H1 (cell line): Measurements from ENCODE around the gene RPL39L.

Experiments
- CEBPB ChIP-seq: IDR thresholded peaks from 2 replicates; pipeline ENCODE4 v1.6.1; 2012; ENCODE audit warnings: low read depth, low read length
- JUND ChIP-seq: IDR thresholded peaks from 2 replicates; pipeline ENCODE4 v1.6.1; 2011; ENCODE audit warnings: mild to moderate bottlenecking, improper control_type of control experiment, low read length
- MAX ChIP-seq: IDR thresholded peaks from 2 replicates; pipeline ENCODE4 v1.6.1; 2012; ENCODE audit warnings: inconsistent platforms
- RAD21 ChIP-seq, 2 experiments: IDR thresholded peaks in 1 of 2; conservative IDR thresholded peaks in 1 of 2; 2 replicates each; pipeline ENCODE4 v1.6.1; 2011; ENCODE audit warnings: low read depth in 2 of 2, low read length in 2 of 2, improper control_type of control experiment in 1 of 2, inconsistent platforms in 1 of 2, mild to moderate bottlenecking in 1 of 2, moderate library complexity in 1 of 2
- SAP30 ChIP-seq: fragments of 300-600 bp; sonication (generic); IDR thresholded peaks from 2 replicates; pipeline ENCODE4 v1.7.1; 2012; ENCODE audit warnings: low read length, moderate library complexity, mild to moderate bottlenecking, inconsistent platforms; ENCODE audit not compliant: insufficient read depth, insufficient replicate concordance
- SRF ChIP-seq: IDR thresholded peaks from 2 replicates; pipeline ENCODE4 v1.6.1; 2011; ENCODE audit warnings: mild to moderate bottlenecking, low read depth, low read length, moderate library complexity
- TCF12 ChIP-seq: IDR thresholded peaks from 2 replicates; pipeline ENCODE4 v1.6.1; 2011; ENCODE audit warnings: low read depth, mild to moderate bottlenecking, low read length
- YY1 ChIP-seq: IDR thresholded peaks from 2 replicates; pipeline ENCODE4 v1.6.1; 2011; ENCODE audit warnings: low read depth, mild to moderate bottlenecking, low read length
- TF ChIP-seq, protein P1 (sequence below), 3 experiments: IDR thresholded peaks; 1 replicate in 2 of 3; 2 replicates in 1 of 3; pipeline versions ENCODE4 v1.5.1 to v1.6.1; 2011; ENCODE audit warnings: low read length in 3 of 3, mild to moderate bottlenecking in 3 of 3, inconsistent platforms in 2 of 3, low read depth in 1 of 3, moderate library complexity in 1 of 3; ENCODE audit not compliant: insufficient read depth in 1 of 3; ENCODE audit errors: control extremely low read depth in 1 of 3

GRCh38 chr3:187114511-187114910 is 24.8 kb downstream of the RPL39L start:
- TF ChIP-seq RAD21 (IDR thresholded peaks at IDR 0.05 in 1 of 2, conservative IDR thresholded peaks at IDR 0.05 in 1 of 2; ENCODE audit: low read depth in 2 of 2, low read length in 2 of 2), result no peak
- TF ChIP-seq, protein P1, sequence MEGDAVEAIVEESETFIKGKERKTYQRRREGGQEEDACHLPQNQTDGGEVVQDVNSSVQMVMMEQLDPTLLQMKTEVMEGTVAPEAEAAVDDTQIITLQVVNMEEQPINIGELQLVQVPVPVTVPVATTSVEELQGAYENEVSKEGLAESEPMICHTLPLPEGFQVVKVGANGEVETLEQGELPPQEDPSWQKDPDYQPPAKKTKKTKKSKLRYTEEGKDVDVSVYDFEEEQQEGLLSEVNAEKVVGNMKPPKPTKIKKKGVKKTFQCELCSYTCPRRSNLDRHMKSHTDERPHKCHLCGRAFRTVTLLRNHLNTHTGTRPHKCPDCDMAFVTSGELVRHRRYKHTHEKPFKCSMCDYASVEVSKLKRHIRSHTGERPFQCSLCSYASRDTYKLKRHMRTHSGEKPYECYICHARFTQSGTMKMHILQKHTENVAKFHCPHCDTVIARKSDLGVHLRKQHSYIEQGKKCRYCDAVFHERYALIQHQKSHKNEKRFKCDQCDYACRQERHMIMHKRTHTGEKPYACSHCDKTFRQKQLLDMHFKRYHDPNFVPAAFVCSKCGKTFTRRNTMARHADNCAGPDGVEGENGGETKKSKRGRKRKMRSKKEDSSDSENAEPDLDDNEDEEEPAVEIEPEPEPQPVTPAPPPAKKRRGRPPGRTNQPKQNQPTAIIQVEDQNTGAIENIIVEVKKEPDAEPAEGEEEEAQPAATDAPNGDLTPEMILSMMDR (IDR thresholded peaks at IDR 0.05; ENCODE audit: control extremely low read depth in 1 of 3, insufficient read depth in 1 of 3, low read depth in 1 of 3, low read length in 3 of 3), result no peak
- TF ChIP-seq SRF, result no peak
- no peak for TF ChIP-seq MAX
- TF ChIP-seq TCF12, result no peak
- no peak for TF ChIP-seq JUND
- TF ChIP-seq YY1, result no peak
- no peak for TF ChIP-seq CEBPB
- no peak for TF ChIP-seq SAP30
